Vagina (tissue), 2 donors: ENCODE results near the gene RNF144A. TPM values are rescaled to one million over a fixed set of nuclear protein-coding genes. Genes with fewer than 3 reads are reported as not detected.
"Not testable (repeated sequence)": the region's sequence is repeated elsewhere in the genome, so short reads cannot be mapped to it uniquely, and the experiment has no call there.

ENCODE experiments used
- DNase-seq, 2 donors: peaks; one replicate each; pipeline ENCODE4 v3.0.0-alpha.2; 2017; ENCODE audit errors: extremely low spot score in 2 of 2
- H3K27ac ChIP-seq: fragments of 200-600 bp; sonication (generic); one replicate; pipeline ENCODE4 v1.5.1; 2019
- H3K27me3 ChIP-seq: fragments of 200-600 bp; sonication (generic); one replicate; pipeline ENCODE4 v1.5.1; 2019
- H3K36me3 ChIP-seq, 2 donors: fragments of 200-600 bp; sonication (generic); one replicate each; pipeline ENCODE4 v1.5.1; 2017 to 2019
- H3K4me1 ChIP-seq: fragments of 200-600 bp; sonication (generic); one replicate; pipeline ENCODE4 v1.5.1; 2019
- H3K4me3 ChIP-seq, 2 donors: fragments of 200-600 bp; sonication (generic); 1 replicate in 1 of 2; 2 replicates in 1 of 2; pipeline ENCODE4 v1.5.1; 2016 to 2019
- H3K9me3 ChIP-seq: fragments of 200-600 bp; sonication (generic); one replicate; pipeline ENCODE4 v1.5.1; 2019
- CTCF ChIP-seq, 3 experiments: fragments of 450-650 bp in 2 of 3; fragments of 200-600 bp in 1 of 3; sonication (generic) in 1 of 3; IDR thresholded peaks; one replicate each; pipeline ENCODE4 v1.5.1; 2017 to 2019; ENCODE audit warnings: antibody characterized with exemption in 3 of 3, mild to moderate bottlenecking in 2 of 3, moderate library complexity in 2 of 3
- POLR2A ChIP-seq, 2 donors: fragments of 450-650 bp; IDR thresholded peaks; one replicate each; pipeline ENCODE4 v1.6.1; 2017; ENCODE audit warnings: antibody characterized with exemption in 2 of 2, mild to moderate bottlenecking in 2 of 2, moderate library complexity in 2 of 2
- POLR2AphosphoS5 ChIP-seq, 2 donors: sonication (generic); formaldehyde crosslinking; IDR thresholded peaks; one replicate each; pipeline ENCODE4 v1.9.0; 2017; ENCODE audit warnings: antibody characterized with exemption in 2 of 2, mild to moderate bottlenecking in 2 of 2, low read depth in 1 of 2; ENCODE audit not compliant: insufficient read depth in 1 of 2
- intact Hi-C: fragments of 100-400 bp; cut with DNase I; formaldehyde crosslinking; loops from one replicate; pipeline ENCODE4 v1.15.1; 2023
- total RNA-seq: library from RNA; depleted of rRNA; stranded (reverse); fragments of >200 nt; gene quantifications from one replicate; pipeline ENCODE4 v1.2.3, GENCODE V29; 2016

The RNF144A gene
- total RNA-seq, 1 donor from 2014 or later: 17.2 TPM

- no peak for TF ChIP-seq POLR2AphosphoS5 (IDR thresholded peaks at IDR 0.05; ENCODE audit: insufficient read depth in 1 of 2, low read depth in 1 of 2)
- TF ChIP-seq CTCF (IDR thresholded peaks at IDR 0.05): no peak
- no peak for TF ChIP-seq POLR2A (IDR thresholded peaks at IDR 0.05)
- Histone ChIP-seq H3K27ac (no peak overlapping the region), H3K36me3 (no peaks in the 10 kb centered on the region)
Observed at GRCh38 chr2:6888724-6889123, 28.5 kb upstream of the RNF144A start.

GRCh38 chr2:6893876-6894482 is 23.2 kb upstream of the RNF144A start:
- TF ChIP-seq POLR2AphosphoS5 (IDR thresholded peaks at IDR 0.05; ENCODE audit: insufficient read depth in 1 of 2, low read depth in 1 of 2) (no peak), CTCF (IDR thresholded peaks at IDR 0.05) (no peak), POLR2A (IDR thresholded peaks at IDR 0.05) (no peak)
- no peak for DNase-seq
- Histone ChIP-seq H3K27ac (no peak overlapping the region), H3K4me1 (no peaks in the 10 kb centered on the region), H3K4me3 (no peak overlapping the region), H3K9me3 (no peaks in the 10 kb centered on the region), H3K27me3 (no peaks in the 10 kb centered on the region), H3K36me3 (no peaks in the 10 kb centered on the region)
- intact Hi-C loops: no loop called here

More at GRCh38 chr2:6888724-6889123, 28.5 kb upstream of the RNF144A start:
- intact Hi-C loops: no loop called here
- H3K4me1 ChIP-seq: no peaks in the 10 kb centered on the region
- H3K9me3 ChIP-seq: no peaks in the 10 kb centered on the region
- H3K27me3 ChIP-seq: no peaks in the 10 kb centered on the region
- H3K4me3 ChIP-seq: no peak overlapping the region
- no peak for DNase-seq

- no peaks in the 10 kb centered on the region for H3K27me3 ChIP-seq
- no peak overlapping the region for H3K27ac ChIP-seq
- H3K36me3 ChIP-seq: no peaks in the 10 kb centered on the region
- intact Hi-C loops: no loop called here
- no peaks in the 10 kb centered on the region for H3K9me3 ChIP-seq
- H3K4me1 ChIP-seq: no peaks in the 10 kb centered on the region
- no peak overlapping the region for H3K4me3 ChIP-seq
- DNase-seq: no peak
- TF ChIP-seq POLR2A (IDR thresholded peaks at IDR 0.05) (no peak), POLR2AphosphoS5 (IDR thresholded peaks at IDR 0.05; ENCODE audit: insufficient read depth in 1 of 2, low read depth in 1 of 2) (no peak), CTCF (IDR thresholded peaks at IDR 0.05) (peak in 2 of 3 experiments; percentile 67 to 78)
Observed at GRCh38 chr2:6896930-6897759, 20.1 kb upstream of the RNF144A start.

GRCh38 chr2:6902581-6902980 is 14.6 kb upstream of the RNF144A start:
- H3K36me3 ChIP-seq, H3K4me3 ChIP-seq, DNase-seq, H3K27ac ChIP-seq, H3K9me3 ChIP-seq, intact Hi-C loops, H3K27me3 ChIP-seq, H3K4me1 ChIP-seq: not testable (repeated sequence)

GRCh38 chr2:6905668-6906067 is 11.5 kb upstream of the RNF144A start:
- no peaks in the 10 kb centered on the region for H3K36me3 ChIP-seq
- H3K4me1 ChIP-seq: no peaks in the 10 kb centered on the region
- no peak overlapping the region for H3K4me3 ChIP-seq
- DNase-seq: no peak
- TF ChIP-seq POLR2A (IDR thresholded peaks at IDR 0.05): no peak
- no peak for TF ChIP-seq CTCF (IDR thresholded peaks at IDR 0.05)
- no peak for TF ChIP-seq POLR2AphosphoS5 (IDR thresholded peaks at IDR 0.05; ENCODE audit: insufficient read depth in 1 of 2, low read depth in 1 of 2)
- intact Hi-C loops: no loop called here
- no peak overlapping the region for H3K27ac ChIP-seq
- no peaks in the 10 kb centered on the region for H3K27me3 ChIP-seq
- H3K9me3 ChIP-seq: no peaks in the 10 kb centered on the region
